HepG2 (cell line): Measurements from ENCODE around the gene PTGIS. TPM values are rescaled to one million over a fixed set of nuclear protein-coding genes. Genes with fewer than 3 reads are reported as not detected.

ENCODE experiments used
- ATAD3A ChIP-seq: sonication (generic); formaldehyde crosslinking; IDR thresholded peaks from 2 replicates; pipeline ENCODE4 v1.4.0; 2020; ENCODE audit warnings: missing genetic modification reagents
- KMT2B ChIP-seq: IDR thresholded peaks from 2 replicates; pipeline ENCODE4 v1.6.1; 2016; ENCODE audit warnings: missing genetic modification reagents, missing compliant biosample characterization
- MBD4 ChIP-seq: IDR thresholded peaks from 2 replicates; pipeline ENCODE4 v1.6.1; 2012; ENCODE audit warnings: low read length, inconsistent platforms, borderline replicate concordance
- MTF2 ChIP-seq: sonication (generic); formaldehyde crosslinking; IDR thresholded peaks from 2 replicates; pipeline ENCODE4 v1.5.0; 2020; ENCODE audit warnings: missing genetic modification reagents, borderline replicate concordance
- POLR2G ChIP-seq: fragments of 200-400 bp; formaldehyde crosslinking; IDR thresholded peaks from 2 replicates; pipeline ENCODE4 v1.6.1; 2018; ENCODE audit warnings: mild to moderate bottlenecking, low read depth, low read length, moderate library complexity
- RBAK ChIP-seq: sonication (generic); formaldehyde crosslinking; IDR thresholded peaks from 2 replicates; pipeline ENCODE4 v1.5.1; 2020; ENCODE audit warnings: mild to moderate bottlenecking, missing genetic modification reagents
- ZKSCAN8 ChIP-seq: IDR thresholded peaks from 2 replicates; pipeline ENCODE4 v1.6.1; 2016; ENCODE audit warnings: borderline replicate concordance, missing genetic modification reagents, missing compliant biosample characterization
- ZNF496 ChIP-seq: sonication (generic); formaldehyde crosslinking; IDR thresholded peaks from 2 replicates; pipeline ENCODE4 v1.8.1; 2023; ENCODE audit warnings: mild to moderate bottlenecking, moderate library complexity, missing genetic modification reagents; ENCODE audit not compliant: insufficient replicate concordance
- ZNF547 ChIP-seq: sonication (generic); formaldehyde crosslinking; IDR thresholded peaks from 2 replicates; pipeline ENCODE4 v1.5.1; 2020; ENCODE audit warnings: mild to moderate bottlenecking, missing genetic modification reagents
- ZNF562 ChIP-seq: sonication (generic); formaldehyde crosslinking; IDR thresholded peaks from 2 replicates; pipeline ENCODE4 v1.8.0; 2022; ENCODE audit warnings: missing genetic modification reagents, borderline replicate concordance
- ZNF781 ChIP-seq: sonication (generic); formaldehyde crosslinking; IDR thresholded peaks from 2 replicates; pipeline ENCODE4 v1.5.1; 2020; ENCODE audit warnings: borderline replicate concordance, mild to moderate bottlenecking, missing genetic modification reagents; ENCODE audit errors: not compliant biosample characterization
- ZSCAN31 ChIP-seq: sonication (generic); formaldehyde crosslinking; IDR thresholded peaks from 2 replicates; pipeline ENCODE4 v1.5.0; 2020; ENCODE audit warnings: low read depth, mild to moderate bottlenecking, missing genetic modification reagents
- polyA plus RNA-seq, 8 experiments: library from polyadenylated mRNA; depleted of rRNA in 3 of 8; stranded (reverse) in 7 of 8; unstranded in 1 of 8; fragments of >200 nt; fragmentation: Illumina TruSeq in 4 of 8; extraction: Trizol in 4 of 8; gene quantifications; 2 replicates each; pipeline versions ENCODE4 v1.2.1 to v1.2.3, GENCODE V29; 2011 to 2016; ENCODE audit warnings: low read depth in 4 of 8, missing spikeins in 1 of 8, mixed read lengths in 1 of 8; ENCODE audit not compliant: insufficient read depth in 1 of 8
- total RNA-seq, 5 experiments: library from RNA; depleted of rRNA; stranded (reverse); fragments of >200 nt; fragmentation: Illumina TruSeq; extraction: Trizol; gene quantifications; 2 replicates each; pipeline ENCODE4 v1.2.3, GENCODE V29; 2016; ENCODE audit warnings: low read depth in 1 of 5
- TF ChIP-seq, protein P1 (sequence below): sonication (generic); formaldehyde crosslinking; IDR thresholded peaks from 2 replicates; pipeline ENCODE4 v1.4.0; 2020; ENCODE audit warnings: missing genetic modification reagents
- TF ChIP-seq, protein P2 (sequence below): sonication (generic); formaldehyde crosslinking; IDR thresholded peaks from 2 replicates; pipeline ENCODE4 v1.5.0; 2020; ENCODE audit warnings: mild to moderate bottlenecking, missing genetic modification reagents
- TF ChIP-seq, protein P3 (sequence below): sonication (generic); formaldehyde crosslinking; IDR thresholded peaks from 2 replicates; pipeline ENCODE4 v1.8.1; 2022; ENCODE audit warnings: mild to moderate bottlenecking, missing genetic modification reagents
- TF ChIP-seq, protein P4 (sequence below): IDR thresholded peaks from 2 replicates; pipeline ENCODE4 v1.6.1; 2018; ENCODE audit warnings: missing genetic modification reagents, mild to moderate bottlenecking, missing compliant biosample characterization
- TF ChIP-seq, protein P5 (sequence below): sonication (generic); formaldehyde crosslinking; IDR thresholded peaks from 2 replicates; pipeline ENCODE4 v1.4.0; 2020; ENCODE audit warnings: missing genetic modification reagents
- TF ChIP-seq, protein P6 (sequence below): IDR thresholded peaks from 2 replicates; pipeline ENCODE4 v1.6.1; 2012; ENCODE audit warnings: inconsistent platforms
- TF ChIP-seq, protein P7 (sequence below): sonication (generic); formaldehyde crosslinking; IDR thresholded peaks from 2 replicates; pipeline ENCODE4 v1.4.0; 2020; ENCODE audit warnings: missing genetic modification reagents

The PTGIS gene
- total and polyA plus RNA-seq, 2 of the 13 experiments (the other 11 are each of a cell fraction or from before 2014, with no cell fraction given): not detected

DNA sequence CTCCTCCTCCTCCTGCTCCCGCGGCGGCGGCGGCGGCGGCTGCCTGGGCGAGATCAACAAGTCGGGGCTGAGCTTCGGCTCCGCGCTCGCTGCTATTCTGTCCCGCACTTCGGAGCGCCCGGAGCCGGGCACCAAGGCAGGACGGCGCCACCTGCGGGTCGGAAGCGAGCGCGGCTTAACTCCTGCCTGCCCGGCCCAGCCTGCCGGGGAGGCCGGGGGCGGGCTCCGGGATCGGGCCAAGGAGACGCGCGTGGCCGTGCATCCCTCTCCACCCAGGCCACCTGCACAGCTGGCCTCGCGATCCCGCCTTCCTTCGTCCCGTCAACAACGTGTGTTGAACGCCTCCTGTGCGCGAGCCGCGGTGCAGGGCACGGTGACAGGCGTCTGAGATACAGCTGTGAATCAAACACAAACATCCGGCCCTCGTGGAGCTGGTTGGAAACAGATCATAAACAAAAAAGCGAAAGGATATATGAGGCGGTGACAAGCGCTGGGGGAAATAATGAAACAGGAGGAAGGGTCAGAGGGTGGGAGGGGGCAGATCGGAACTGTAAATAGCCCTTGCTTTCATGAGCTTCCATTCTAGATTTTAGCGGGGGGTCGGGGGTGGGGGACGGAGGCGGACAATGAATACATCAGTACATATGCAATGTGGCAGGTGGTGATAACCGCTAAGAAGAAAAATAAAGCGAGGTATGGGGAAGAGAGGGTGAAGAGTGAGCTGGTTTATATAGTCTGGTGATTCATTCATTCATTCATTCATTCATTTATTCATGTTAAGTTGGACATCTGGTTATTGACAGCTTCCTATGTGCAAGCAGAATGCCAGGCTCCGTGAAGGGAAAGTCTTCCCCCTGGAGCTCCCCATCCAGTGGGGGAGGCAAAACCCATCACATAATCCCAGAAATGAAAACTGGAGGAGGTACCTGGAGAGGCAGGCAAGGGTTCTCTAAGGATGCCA lies 83.5 kb downstream of the PTGIS start (continued):
- TF ChIP-seq ZKSCAN8 (CRISPR knock-in tag): no peak
- TF ChIP-seq, protein P1, sequence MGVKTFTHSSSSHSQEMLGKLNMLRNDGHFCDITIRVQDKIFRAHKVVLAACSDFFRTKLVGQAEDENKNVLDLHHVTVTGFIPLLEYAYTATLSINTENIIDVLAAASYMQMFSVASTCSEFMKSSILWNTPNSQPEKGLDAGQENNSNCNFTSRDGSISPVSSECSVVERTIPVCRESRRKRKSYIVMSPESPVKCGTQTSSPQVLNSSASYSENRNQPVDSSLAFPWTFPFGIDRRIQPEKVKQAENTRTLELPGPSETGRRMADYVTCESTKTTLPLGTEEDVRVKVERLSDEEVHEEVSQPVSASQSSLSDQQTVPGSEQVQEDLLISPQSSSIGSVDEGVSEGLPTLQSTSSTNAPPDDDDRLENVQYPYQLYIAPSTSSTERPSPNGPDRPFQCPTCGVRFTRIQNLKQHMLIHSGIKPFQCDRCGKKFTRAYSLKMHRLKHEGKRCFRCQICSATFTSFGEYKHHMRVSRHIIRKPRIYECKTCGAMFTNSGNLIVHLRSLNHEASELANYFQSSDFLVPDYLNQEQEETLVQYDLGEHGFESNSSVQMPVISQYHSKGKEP (CRISPR knock-in tag): no peak
- TF ChIP-seq ZNF547 (CRISPR knock-in tag): peak; percentile 85
- TF ChIP-seq, protein P2, sequence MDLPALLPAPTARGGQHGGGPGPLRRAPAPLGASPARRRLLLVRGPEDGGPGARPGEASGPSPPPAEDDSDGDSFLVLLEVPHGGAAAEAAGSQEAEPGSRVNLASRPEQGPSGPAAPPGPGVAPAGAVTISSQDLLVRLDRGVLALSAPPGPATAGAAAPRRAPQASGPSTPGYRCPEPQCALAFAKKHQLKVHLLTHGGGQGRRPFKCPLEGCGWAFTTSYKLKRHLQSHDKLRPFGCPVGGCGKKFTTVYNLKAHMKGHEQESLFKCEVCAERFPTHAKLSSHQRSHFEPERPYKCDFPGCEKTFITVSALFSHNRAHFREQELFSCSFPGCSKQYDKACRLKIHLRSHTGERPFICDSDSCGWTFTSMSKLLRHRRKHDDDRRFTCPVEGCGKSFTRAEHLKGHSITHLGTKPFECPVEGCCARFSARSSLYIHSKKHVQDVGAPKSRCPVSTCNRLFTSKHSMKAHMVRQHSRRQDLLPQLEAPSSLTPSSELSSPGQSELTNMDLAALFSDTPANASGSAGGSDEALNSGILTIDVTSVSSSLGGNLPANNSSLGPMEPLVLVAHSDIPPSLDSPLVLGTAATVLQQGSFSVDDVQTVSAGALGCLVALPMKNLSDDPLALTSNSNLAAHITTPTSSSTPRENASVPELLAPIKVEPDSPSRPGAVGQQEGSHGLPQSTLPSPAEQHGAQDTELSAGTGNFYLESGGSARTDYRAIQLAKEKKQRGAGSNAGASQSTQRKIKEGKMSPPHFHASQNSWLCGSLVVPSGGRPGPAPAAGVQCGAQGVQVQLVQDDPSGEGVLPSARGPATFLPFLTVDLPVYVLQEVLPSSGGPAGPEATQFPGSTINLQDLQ (CRISPR knock-in tag): no peak
- TF ChIP-seq MBD4: no peak
- TF ChIP-seq, protein P3, sequence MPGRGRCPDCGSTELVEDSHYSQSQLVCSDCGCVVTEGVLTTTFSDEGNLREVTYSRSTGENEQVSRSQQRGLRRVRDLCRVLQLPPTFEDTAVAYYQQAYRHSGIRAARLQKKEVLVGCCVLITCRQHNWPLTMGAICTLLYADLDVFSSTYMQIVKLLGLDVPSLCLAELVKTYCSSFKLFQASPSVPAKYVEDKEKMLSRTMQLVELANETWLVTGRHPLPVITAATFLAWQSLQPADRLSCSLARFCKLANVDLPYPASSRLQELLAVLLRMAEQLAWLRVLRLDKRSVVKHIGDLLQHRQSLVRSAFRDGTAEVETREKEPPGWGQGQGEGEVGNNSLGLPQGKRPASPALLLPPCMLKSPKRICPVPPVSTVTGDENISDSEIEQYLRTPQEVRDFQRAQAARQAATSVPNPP (CRISPR knock-in tag): no peak
- peak; percentile 100 for TF ChIP-seq MTF2 (CRISPR knock-in tag)
- TF ChIP-seq, protein P4, sequence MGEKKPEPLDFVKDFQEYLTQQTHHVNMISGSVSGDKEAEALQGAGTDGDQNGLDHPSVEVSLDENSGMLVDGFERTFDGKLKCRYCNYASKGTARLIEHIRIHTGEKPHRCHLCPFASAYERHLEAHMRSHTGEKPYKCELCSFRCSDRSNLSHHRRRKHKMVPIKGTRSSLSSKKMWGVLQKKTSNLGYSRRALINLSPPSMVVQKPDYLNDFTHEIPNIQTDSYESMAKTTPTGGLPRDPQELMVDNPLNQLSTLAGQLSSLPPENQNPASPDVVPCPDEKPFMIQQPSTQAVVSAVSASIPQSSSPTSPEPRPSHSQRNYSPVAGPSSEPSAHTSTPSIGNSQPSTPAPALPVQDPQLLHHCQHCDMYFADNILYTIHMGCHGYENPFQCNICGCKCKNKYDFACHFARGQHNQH (CRISPR knock-in tag): peak; percentile 61; the same call in 1 of the 2 replicates
- TF ChIP-seq, protein P5, sequence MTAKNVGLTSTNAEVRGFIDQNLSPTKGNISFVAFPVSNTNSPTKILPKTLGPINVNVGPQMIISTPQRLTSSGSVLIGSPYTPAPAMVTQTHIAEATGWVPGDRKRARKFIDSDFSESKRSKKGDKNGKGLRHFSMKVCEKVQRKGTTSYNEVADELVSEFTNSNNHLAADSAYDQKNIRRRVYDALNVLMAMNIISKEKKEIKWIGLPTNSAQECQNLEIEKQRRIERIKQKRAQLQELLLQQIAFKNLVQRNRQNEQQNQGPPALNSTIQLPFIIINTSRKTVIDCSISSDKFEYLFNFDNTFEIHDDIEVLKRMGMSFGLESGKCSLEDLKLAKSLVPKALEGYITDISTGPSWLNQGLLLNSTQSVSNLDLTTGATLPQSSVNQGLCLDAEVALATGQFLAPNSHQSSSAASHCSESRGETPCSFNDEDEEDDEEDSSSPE (CRISPR knock-in tag): peak; percentile 64; the same call in 1 of the 2 replicates
- TF ChIP-seq KMT2B (CRISPR knock-in tag): peak; percentile 27; the same call in 1 of the 2 replicates
- no peak for TF ChIP-seq ZSCAN31 (CRISPR knock-in tag)
- no peak for TF ChIP-seq ZNF496 (CRISPR knock-in tag)
- TF ChIP-seq, protein P6, sequence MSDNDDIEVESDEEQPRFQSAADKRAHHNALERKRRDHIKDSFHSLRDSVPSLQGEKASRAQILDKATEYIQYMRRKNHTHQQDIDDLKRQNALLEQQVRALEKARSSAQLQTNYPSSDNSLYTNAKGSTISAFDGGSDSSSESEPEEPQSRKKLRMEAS: peak; percentile 56; the same call in 1 of the 2 replicates
- no peak for TF ChIP-seq RBAK
- no peak for TF ChIP-seq ZNF781 (CRISPR knock-in tag)
- TF ChIP-seq, protein P7, sequence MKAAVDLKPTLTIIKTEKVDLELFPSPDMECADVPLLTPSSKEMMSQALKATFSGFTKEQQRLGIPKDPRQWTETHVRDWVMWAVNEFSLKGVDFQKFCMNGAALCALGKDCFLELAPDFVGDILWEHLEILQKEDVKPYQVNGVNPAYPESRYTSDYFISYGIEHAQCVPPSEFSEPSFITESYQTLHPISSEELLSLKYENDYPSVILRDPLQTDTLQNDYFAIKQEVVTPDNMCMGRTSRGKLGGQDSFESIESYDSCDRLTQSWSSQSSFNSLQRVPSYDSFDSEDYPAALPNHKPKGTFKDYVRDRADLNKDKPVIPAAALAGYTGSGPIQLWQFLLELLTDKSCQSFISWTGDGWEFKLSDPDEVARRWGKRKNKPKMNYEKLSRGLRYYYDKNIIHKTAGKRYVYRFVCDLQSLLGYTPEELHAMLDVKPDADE (CRISPR knock-in tag): no peak
- TF ChIP-seq ZNF562 (CRISPR knock-in tag): no peak
- no peak for TF ChIP-seq ATAD3A (CRISPR knock-in tag)
- no peak for TF ChIP-seq POLR2G
